ENCODE results near the gene SRP9. TPM values are rescaled to one million over a fixed set of nuclear protein-coding genes. Genes with fewer than 3 reads are reported as not detected.
A peak's percentile ranks its signal among the peaks of the same experiment; 100 is the strongest.

SRP9 gene
- total and polyA plus RNA-seq, 9 donors: 151 to 239 (median 187) TPM

DNA sequence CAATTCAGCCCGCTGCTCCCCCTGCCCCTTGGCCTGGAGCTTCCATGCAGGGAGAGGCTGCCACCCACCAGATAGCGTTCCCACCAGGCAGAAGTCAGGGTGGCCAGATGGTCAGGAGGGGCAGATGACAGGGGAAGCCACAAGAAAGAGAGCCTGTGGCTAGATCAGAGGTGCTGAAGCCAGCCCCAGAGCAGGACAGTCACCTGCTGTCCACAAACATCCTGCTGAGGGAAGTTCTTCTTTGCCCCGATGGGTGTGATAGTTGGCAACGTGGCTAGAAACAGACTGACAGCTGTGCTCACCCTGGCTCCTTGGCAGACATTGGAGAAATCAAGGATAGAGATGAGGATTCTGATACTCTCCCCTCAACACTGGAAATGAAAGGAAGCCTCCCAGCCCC, 27.2 kb upstream of the SRP9 start:
- no peaks in the 10 kb centered on the region for H3K27me3 ChIP-seq
- no peak for TF ChIP-seq POLR2A (IDR thresholded peaks at IDR 0.05)
- TF ChIP-seq, protein P1, sequence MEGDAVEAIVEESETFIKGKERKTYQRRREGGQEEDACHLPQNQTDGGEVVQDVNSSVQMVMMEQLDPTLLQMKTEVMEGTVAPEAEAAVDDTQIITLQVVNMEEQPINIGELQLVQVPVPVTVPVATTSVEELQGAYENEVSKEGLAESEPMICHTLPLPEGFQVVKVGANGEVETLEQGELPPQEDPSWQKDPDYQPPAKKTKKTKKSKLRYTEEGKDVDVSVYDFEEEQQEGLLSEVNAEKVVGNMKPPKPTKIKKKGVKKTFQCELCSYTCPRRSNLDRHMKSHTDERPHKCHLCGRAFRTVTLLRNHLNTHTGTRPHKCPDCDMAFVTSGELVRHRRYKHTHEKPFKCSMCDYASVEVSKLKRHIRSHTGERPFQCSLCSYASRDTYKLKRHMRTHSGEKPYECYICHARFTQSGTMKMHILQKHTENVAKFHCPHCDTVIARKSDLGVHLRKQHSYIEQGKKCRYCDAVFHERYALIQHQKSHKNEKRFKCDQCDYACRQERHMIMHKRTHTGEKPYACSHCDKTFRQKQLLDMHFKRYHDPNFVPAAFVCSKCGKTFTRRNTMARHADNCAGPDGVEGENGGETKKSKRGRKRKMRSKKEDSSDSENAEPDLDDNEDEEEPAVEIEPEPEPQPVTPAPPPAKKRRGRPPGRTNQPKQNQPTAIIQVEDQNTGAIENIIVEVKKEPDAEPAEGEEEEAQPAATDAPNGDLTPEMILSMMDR (IDR thresholded peaks at IDR 0.05): no peak
- TF ChIP-seq EP300 (IDR thresholded peaks at IDR 0.05): no peak
- H3K9me3 ChIP-seq: no peaks in the 10 kb centered on the region
- 64 to 78% (median 68%) methylated on average over 4 of the region's 4 CpGs for WGBS, 3 donors
- no peak overlapping the region for H3K27ac ChIP-seq
- no peak overlapping the region for H3K4me3 ChIP-seq
- intact Hi-C loops (cut with DNase I): no loop called here
- H3K4me1 ChIP-seq (ENCODE audit: insufficient read depth): peaks cover 14% of the 10 kb centered on the region
- no peaks in the 10 kb centered on the region for H3K36me3 ChIP-seq
- no peak for DNase-seq

DNA sequence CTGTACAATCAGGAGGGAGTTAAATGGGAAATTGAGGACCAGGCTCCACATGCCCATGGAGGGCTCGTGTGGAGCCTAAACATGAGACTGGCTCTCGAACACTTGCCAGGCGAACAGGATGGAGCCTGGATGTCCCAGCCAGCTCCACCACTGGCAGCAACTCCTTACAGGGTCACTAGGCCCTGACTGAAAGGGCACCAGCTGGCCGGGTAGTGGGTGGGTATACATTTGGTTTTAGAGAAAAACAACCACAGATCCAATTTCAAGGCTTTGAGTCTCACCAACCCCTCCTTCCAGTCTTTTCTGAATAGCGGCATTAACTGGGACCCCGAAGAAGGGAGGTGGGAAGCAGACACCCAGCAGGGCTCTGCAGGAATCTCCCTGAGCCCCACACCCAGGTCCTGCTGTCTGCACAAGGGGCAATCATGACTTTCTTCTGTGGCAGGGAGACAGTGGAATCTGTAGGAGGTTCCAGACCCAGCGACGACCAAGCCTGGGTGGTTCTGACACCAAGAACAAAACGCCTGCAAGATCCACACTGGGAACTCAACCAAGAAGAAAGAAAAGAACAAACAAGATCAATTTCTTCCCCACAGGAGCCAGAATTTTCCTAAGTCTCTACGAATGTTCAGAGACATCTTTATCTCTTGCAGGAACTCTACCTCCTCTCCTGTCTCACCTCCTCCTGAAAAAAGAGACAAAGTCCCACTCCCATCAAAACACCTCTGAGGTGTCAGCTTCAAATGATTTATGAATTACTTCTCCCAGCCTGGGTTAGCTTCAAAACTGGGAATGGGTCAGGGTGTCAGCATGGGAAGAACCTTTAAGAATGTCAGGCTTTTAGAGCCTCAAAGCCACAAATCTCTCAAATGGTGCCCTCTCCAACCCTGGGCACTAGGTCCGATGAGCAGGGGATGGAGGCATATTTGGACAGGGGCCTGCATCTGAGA, 26.5 kb upstream of the SRP9 start:
- WGBS, 3 donors: 42 to 58% (median 53%) methylated on average over 11 of the region's 11 CpGs
- H3K27me3 ChIP-seq: no peaks in the 10 kb centered on the region
- no peak for DNase-seq
- H3K4me1 ChIP-seq (ENCODE audit: insufficient read depth): peaks cover 18% of the 10 kb centered on the region
- no peak overlapping the region for H3K4me3 ChIP-seq
- H3K9me3 ChIP-seq: no peaks in the 10 kb centered on the region
- intact Hi-C loops (cut with DNase I): no loop called here
- H3K27ac ChIP-seq: no peak overlapping the region
- H3K36me3 ChIP-seq: no peaks in the 10 kb centered on the region
- TF ChIP-seq, protein P1 (IDR thresholded peaks at IDR 0.05): no peak
- TF ChIP-seq EP300 (IDR thresholded peaks at IDR 0.05): no peak

DNA sequence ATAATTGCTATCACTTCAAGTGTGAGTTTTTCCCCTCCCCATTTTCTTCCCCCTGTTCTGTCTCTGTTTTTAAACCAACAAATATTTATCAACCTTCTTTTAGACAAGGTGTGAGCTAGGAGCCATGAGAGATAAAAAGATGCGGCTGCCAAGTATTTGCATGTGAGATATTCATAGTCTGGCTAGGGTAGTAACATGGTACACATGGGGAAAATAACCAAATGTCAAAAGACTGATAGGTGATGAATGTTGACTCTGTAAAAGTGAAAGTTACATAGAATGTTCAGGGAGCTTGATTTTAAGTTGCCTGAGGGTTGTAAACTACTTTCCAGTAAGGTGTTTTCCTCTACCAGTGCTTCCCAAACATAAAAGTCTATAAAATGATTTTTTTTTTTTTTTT, 25.4 kb upstream of the SRP9 start:
- Histone ChIP-seq H3K9me3 (no peaks in the 10 kb centered on the region), H3K27me3 (no peaks in the 10 kb centered on the region), H3K36me3 (no peaks in the 10 kb centered on the region), H3K27ac (no peak overlapping the region), H3K4me1 (ENCODE audit: insufficient read depth) (peaks cover 17% of the 10 kb centered on the region), H3K4me3 (no peak overlapping the region)
- no peak for DNase-seq
- WGBS, 3 donors: 82 to 93% (median 87%) methylated on average over 1 of the region's 1 CpG
- intact Hi-C loops (cut with DNase I): no loop called here
- TF ChIP-seq, protein P1 (IDR thresholded peaks at IDR 0.05): no peak
- TF ChIP-seq EP300 (IDR thresholded peaks at IDR 0.05): no peak

DNA sequence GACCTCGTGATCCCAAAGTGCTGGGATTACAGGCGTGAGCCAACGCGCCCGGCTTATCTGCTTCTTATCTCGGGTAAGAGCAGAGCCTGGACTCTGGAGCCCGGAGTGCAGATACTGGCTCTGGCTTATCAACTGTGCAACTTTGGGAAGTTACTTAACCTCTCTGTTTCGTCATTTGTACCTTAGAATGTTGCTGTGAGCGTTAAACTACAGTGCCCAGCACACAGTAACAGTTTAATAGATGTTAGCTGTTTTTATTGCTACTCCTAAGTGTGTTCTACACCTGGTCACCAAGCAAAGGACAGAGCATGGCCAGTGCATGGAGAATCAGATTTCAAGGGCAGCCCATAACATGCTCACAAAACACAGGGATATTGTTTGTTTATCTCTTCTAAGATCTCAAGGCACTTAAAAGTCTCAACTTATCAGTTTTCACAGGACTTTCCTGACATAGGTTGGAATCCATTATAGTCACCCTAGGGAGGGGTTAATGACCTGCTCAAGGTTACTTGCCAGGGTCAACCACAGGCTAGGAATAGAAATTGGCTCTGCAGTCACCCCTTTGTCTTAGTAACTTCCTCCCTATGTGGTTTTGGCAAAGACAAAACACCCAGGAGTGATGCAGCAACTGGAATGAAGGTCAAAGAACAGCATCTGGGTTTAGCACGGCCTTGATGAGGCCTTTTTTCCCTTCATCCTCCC, 22.5 kb upstream of the SRP9 start:
- H3K36me3 ChIP-seq: no peaks in the 10 kb centered on the region
- TF ChIP-seq EP300 (IDR thresholded peaks at IDR 0.05) (no peak), POLR2A (IDR thresholded peaks at IDR 0.05) (no peak)
- TF ChIP-seq, protein P1 (IDR thresholded peaks at IDR 0.05): no peak
- WGBS, 3 donors: 29 to 46% (median 30%) methylated on average over 10 of the region's 10 CpGs
- DNase-seq: peak in 3 of 5 donors; percentile 38 to 43 (median 39)
- intact Hi-C loops (cut with DNase I): no loop called here
- H3K4me1 ChIP-seq (ENCODE audit: insufficient read depth): peaks cover 17% of the 10 kb centered on the region
- no peak overlapping the region for H3K4me3 ChIP-seq
- H3K27me3 ChIP-seq: no peaks in the 10 kb centered on the region
- H3K27ac ChIP-seq: peak overlapping the region in 1 of 2 donors; percentile 58
- no peaks in the 10 kb centered on the region for H3K9me3 ChIP-seq
